ENCODE results near the gene MGAT5.

Gene MGAT5

DNA sequence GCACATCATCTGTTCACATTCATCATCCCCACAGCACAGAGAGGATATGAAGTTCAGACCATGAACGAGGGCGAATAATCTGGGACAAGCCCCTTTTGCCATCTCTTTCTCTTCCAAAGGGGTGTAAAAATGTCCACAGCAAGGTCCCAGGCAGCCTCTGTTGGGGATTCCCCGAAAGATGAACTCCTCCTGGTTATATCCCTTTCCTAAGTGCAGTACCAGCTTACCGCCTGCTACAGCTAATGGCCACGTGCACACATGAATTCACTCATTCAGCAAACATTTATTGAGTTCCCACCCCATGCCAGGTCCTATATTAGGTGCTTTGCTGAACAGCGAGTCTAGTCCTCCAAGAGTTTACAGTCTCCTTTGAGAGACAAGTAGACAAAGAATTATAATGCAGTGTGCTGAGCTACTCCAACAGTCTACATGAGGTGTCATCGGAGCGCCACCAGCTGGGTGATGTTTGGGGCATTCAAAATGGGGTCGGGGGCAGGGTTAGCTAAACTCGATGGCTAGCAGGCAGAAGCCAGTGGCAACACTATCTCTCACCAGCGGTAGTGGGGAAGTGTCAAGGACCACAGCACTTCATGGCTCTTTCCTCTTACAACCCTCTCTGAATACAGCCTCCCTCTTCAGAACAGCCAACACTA, 236.0 kb downstream of the MGAT5 start:
- no peak for FAIRE-seq

DNA sequence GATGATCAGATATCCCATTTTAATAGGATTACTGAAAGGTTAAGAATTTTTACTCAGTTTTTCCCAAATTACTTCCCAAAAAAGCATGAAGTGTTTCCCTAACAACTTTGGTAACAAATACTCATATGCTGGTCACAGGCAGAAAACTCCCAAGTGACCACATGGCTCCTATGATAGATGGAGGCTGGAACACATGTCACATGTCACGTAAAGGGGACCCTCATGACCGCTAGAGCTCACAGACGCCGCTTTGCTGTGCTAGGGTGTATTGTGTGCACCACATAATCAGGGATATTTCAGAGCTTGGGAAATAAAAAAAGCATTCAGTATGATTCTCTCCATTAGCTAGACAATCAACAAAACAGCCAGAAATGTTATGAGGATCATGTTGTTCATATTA, 236.7 kb downstream of the MGAT5 start:
- no peak for FAIRE-seq

DNA sequence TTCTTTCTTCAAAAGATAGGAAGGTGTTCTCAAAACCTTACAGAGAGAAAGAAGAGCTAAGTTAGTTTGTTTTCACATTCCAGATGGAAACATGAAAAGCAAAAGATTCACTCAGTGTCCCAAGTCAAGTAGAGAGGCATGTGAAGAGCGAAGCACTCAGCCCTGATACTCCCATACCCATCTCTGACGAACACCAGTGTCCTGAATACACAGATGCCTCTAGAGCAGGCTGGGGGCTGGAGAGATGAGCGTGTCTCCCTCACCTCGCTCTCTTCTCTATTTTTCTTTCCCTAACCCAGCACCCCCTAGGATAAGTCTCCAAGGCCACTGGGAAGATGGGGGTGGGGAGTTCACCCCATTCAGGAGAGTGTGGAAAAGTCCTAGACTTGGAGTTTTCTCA, 237.2 kb downstream of the MGAT5 start:
- FAIRE-seq = no peak

DNA sequence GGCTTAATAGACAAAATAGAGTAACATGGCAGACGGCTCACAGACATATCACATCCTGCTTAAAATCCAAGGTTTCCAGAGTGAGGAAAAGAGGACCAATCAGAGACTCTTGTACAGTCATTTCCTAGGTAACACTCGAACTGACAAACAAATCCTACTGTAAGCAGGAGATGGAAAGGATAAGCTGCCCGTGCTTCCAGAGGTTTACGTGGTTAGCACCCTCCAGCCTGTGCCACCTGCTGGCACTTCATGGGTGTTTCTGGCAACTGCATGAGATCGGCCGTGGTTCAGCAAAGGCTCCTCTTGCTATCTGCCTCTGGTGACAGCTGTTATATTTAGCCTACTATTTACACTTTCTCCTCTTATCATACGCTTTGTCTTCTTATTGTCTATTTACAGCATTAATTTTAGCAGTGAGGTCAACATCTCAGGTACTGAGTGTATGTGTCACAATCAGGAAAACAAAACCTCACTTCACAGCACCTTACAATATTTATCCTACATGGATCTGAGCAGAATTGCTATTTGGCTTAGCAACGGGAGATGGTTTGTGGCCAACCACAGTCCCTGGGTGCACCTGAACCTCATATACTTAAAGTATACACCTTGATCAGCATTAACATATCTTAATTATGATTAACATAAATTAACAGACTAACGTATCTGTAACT, 238.0 kb downstream of the MGAT5 start:
- peak; percentile 99 for FAIRE-seq

DNA sequence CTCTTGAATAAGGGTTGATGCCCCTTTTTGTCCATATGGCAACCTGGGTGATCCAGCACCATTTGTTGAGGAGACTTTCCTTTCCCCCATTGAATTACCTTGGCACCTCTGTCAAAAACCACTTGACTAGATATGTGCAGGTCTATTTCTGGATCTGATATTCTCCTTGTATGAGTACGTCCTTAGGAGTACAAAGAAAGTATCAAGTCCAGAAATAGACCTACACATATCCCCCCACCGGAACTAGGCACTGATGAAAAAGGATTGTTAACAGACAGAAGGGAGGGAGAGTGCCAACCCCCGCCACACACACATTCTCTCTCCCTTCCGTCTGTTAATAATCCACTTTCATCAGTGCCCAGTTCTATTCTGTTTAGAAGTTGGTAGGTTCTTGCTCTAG, 239.9 kb downstream of the MGAT5 start:
- FAIRE-seq = no peak

DNA sequence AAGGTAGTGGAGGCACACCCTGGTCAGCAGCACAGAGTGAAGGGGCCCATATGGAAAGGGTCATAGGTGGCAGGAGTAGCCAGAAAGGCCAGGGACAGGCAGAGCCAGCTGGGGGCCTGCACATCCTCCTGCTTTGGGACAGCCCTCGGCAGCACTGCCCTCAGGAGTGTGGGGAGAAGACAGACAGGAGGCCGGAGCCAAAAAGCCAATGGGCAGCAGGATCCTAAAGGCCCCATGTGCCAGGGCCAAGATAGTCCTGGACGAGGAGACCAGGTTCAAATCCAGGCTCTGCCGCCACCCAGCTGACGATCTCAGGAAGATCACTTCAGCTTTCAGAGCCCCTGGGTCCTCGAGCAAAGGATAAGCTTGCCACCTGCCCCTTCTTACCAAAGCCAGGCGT, 244.8 kb downstream of the MGAT5 start:
- FAIRE-seq = no peak

DNA sequence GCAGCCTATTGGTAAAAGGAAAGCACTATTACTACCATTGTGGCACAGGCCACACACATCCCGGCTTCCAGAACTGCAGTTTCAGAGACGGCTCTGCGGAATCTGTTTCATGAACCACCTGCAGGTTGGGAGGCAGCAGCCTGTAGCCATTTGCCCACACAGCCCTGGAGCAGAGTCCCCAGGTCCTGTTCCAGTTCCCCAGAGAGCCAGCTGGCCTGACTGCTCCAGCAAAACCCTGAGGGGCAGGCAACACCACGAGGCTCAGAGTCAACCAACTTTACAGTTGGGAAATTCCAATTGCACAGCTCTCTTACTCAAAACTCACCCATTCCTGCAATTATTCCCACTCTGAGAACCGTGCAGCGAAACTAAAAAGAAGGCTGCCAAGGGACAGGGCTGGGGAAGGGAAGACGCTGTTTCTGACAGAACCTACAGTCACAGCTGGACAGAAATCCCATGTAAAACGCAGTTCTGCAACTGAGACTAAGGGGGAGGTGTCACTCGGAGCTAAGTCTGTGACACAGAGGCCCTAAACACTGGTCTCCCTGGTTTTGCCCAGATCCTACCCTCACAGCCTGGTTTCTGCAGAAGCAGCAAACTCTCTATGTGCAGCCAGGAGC, 245.5 kb downstream of the MGAT5 start:
- FAIRE-seq = no peak

DNA sequence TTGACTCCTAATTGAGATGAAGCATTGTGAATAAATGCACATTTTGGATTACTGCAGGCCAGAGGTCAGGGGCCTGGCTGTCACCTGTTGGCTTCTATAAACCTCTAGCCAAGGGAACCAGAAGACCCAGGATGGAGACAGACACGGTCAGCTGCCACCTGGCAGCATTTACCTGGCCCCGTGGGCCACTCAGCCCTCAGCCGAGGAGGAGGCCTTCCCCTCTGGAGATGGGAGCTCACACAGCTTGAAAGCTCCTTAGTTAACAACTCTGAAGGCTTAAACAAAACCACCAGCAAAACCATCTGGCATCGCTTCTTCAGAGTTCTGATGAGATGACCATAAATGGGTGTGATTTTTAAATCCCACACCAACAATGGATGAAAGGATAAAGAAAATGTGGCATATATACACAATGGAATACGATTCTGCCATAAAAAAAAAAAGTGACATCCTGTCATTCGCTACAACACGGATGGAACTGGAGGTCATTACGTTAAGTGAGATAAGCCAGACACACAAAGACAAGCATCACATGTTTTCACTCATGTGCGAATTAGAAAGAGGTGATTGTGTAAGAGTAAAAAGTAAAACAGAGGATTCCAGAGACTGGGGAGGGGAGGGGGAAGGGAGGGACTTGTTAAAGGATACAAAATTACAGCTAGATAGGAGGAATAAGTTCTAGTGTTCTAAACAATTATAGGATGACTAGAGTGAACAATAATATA, 246.5 kb downstream of the MGAT5 start:
- no peak for FAIRE-seq

DNA sequence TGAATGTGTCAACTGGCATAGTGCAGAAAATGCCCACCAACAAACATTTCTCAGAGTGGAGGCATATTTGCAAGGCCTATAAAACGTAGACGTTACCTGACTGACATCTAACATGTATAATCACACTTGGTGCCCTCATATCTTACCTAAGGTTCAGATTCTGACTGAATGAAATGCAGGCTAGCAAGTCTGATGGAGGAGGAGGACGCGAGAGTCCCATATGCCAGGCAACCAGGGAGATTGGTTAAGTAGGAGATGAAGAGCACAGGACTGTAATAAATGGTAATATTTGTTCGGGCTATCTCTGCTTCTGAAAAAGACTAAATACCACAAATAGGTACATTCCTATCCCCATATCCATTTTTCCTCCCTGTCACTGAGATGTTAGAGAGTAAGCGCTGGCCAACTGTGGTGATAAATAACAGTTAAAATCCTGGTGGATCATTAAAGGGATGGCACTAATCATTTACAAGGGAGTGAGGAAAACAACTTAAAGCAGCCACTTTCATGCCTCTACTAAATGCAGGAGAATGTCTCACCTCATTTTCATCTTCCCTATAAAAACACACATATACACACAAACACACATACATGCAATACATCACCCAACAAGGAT, 247.7 kb downstream of the MGAT5 start:
- no peak for FAIRE-seq

DNA sequence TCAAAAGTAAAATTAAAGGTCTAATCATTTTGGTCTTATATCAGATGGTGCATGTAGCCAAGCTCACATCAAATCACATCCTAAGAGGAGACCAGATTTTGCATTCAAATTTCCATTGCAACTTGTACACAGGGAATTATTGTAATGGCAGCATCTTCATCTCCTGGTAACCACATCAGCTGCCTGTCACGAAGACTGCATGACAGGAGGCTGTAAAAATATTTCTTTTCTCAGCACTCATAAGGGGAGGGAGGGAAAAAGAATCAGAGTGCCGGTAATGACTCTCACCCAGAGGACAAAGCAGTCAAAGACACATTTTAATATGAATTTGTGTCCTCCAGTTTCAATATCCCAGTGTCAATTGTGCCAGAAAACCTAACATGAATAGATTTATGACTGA, 248.2 kb downstream of the MGAT5 start:
- FAIRE-seq = peak; percentile 27
